HepG2 (cell line): ENCODE data around the gene CUEDC2. TPM values are rescaled to one million over a fixed set of nuclear protein-coding genes. Genes with fewer than 3 reads are reported as not detected.

Experiments used
- HIVEP1 ChIP-seq: sonication (generic); formaldehyde crosslinking; IDR thresholded peaks from 2 replicates; pipeline ENCODE4 v1.4.0; 2020; ENCODE audit warnings: mild to moderate bottlenecking, missing genetic modification reagents
- KDM4B ChIP-seq: sonication (generic); formaldehyde crosslinking; IDR thresholded peaks from 2 replicates; pipeline ENCODE4 v1.4.0; 2020; ENCODE audit warnings: missing genetic modification reagents
- KLF11 ChIP-seq: IDR thresholded peaks from 2 replicates; pipeline ENCODE4 v1.6.1; 2016; ENCODE audit warnings: missing compliant biosample characterization
- MAF1 ChIP-seq: sonication (generic); formaldehyde crosslinking; IDR thresholded peaks from 2 replicates; pipeline ENCODE4 v1.5.0; 2020; ENCODE audit warnings: missing genetic modification reagents, borderline replicate concordance
- MAZ ChIP-seq, 2 experiments: sonication (generic) in 1 of 2; formaldehyde crosslinking in 1 of 2; IDR thresholded peaks; 2 replicates each; pipeline versions ENCODE4 v1.5.0 to v1.6.1; 2012 to 2020; ENCODE audit warnings: low read depth in 2 of 2, mild to moderate bottlenecking in 2 of 2, borderline replicate concordance in 1 of 2, improper control_type of control experiment in 1 of 2, low read length in 1 of 2, missing genetic modification reagents in 1 of 2, moderate library complexity in 1 of 2
- NFYB ChIP-seq: sonication (generic); formaldehyde crosslinking; IDR thresholded peaks from 2 replicates; pipeline ENCODE4 v1.4.0; 2020; ENCODE audit warnings: missing genetic modification reagents
- NKX3-1 ChIP-seq: sonication (generic); formaldehyde crosslinking; IDR thresholded peaks from 2 replicates; pipeline ENCODE4 v1.5.0; 2020; ENCODE audit warnings: missing genetic modification reagents
- PRPF4 ChIP-seq: fragments of 200-400 bp; formaldehyde crosslinking; IDR thresholded peaks from 2 replicates; pipeline ENCODE4 v1.6.1; 2016; ENCODE audit warnings: low read length, low read depth; ENCODE audit not compliant: poor library complexity, severe bottlenecking
- SIX4 ChIP-seq: sonication (generic); formaldehyde crosslinking; IDR thresholded peaks from 2 replicates; pipeline ENCODE4 v1.4.0; 2020; ENCODE audit warnings: missing genetic modification reagents
- SMYD3 ChIP-seq: sonication (generic); formaldehyde crosslinking; IDR thresholded peaks from 2 replicates; pipeline ENCODE4 v1.8.1; 2023; ENCODE audit warnings: mild to moderate bottlenecking, missing genetic modification reagents
- SP1 ChIP-seq, 2 experiments: fragments of 450-650 bp in 1 of 2; sonication (generic) in 1 of 2; formaldehyde crosslinking in 1 of 2; IDR thresholded peaks; 2 replicates each; pipeline versions ENCODE4 v1.4.0 to v1.6.1; 2016 to 2020; ENCODE audit warnings: missing genetic modification reagents in 1 of 2
- ZMAT3 ChIP-seq: sonication (generic); formaldehyde crosslinking; conservative IDR thresholded peaks from 2 replicates; pipeline ENCODE4 v1.7.0; 2021; ENCODE audit warnings: missing genetic modification reagents
- ZNF12 ChIP-seq: sonication (generic); formaldehyde crosslinking; IDR thresholded peaks from 2 replicates; pipeline ENCODE4 v1.5.0; 2020; ENCODE audit warnings: missing genetic modification reagents
- ZNF264 ChIP-seq: sonication (generic); formaldehyde crosslinking; IDR thresholded peaks from 2 replicates; pipeline ENCODE4 v1.4.0; 2020; ENCODE audit warnings: missing genetic modification reagents
- polyA plus RNA-seq, 8 experiments: library from polyadenylated mRNA; depleted of rRNA in 3 of 8; stranded (reverse) in 7 of 8; unstranded in 1 of 8; fragments of >200 nt; fragmentation: Illumina TruSeq in 4 of 8; extraction: Trizol in 4 of 8; gene quantifications; 2 replicates each; pipeline versions ENCODE4 v1.2.1 to v1.2.3, GENCODE V29; 2011 to 2016; ENCODE audit warnings: low read depth in 4 of 8, missing spikeins in 1 of 8, mixed read lengths in 1 of 8; ENCODE audit not compliant: insufficient read depth in 1 of 8
- total RNA-seq, 5 experiments: library from RNA; depleted of rRNA; stranded (reverse); fragments of >200 nt; fragmentation: Illumina TruSeq; extraction: Trizol; gene quantifications; 2 replicates each; pipeline ENCODE4 v1.2.3, GENCODE V29; 2016; ENCODE audit warnings: low read depth in 1 of 5
- TF ChIP-seq, protein P1 (sequence below): sonication (generic); formaldehyde crosslinking; conservative IDR thresholded peaks from 2 replicates; pipeline ENCODE4 v1.4.0; 2020; ENCODE audit warnings: missing genetic modification reagents
- TF ChIP-seq, protein P2 (sequence below): sonication (generic); formaldehyde crosslinking; IDR thresholded peaks from 2 replicates; pipeline ENCODE4 v1.5.0; 2020; ENCODE audit warnings: mild to moderate bottlenecking, missing genetic modification reagents, moderate library complexity
- TF ChIP-seq, protein P3 (sequence below), 2 experiments: sonication (generic) in 1 of 2; formaldehyde crosslinking in 1 of 2; IDR thresholded peaks; 2 replicates each; pipeline versions ENCODE4 v1.4.0 to v1.6.1; 2016 to 2020; ENCODE audit warnings: borderline replicate concordance in 1 of 2, low read depth in 1 of 2, mild to moderate bottlenecking in 1 of 2, missing genetic modification reagents in 1 of 2
- TF ChIP-seq, protein P4 (sequence below): sonication (generic); formaldehyde crosslinking; IDR thresholded peaks from 2 replicates; pipeline ENCODE4 v1.4.0; 2020; ENCODE audit warnings: mild to moderate bottlenecking, missing genetic modification reagents, borderline replicate concordance

CUEDC2 gene
- total and polyA plus RNA-seq, 2 of the 13 experiments (the other 11 are each of a cell fraction or from before 2014, with no cell fraction given) = 13.1 to 18.4 TPM

DNA sequence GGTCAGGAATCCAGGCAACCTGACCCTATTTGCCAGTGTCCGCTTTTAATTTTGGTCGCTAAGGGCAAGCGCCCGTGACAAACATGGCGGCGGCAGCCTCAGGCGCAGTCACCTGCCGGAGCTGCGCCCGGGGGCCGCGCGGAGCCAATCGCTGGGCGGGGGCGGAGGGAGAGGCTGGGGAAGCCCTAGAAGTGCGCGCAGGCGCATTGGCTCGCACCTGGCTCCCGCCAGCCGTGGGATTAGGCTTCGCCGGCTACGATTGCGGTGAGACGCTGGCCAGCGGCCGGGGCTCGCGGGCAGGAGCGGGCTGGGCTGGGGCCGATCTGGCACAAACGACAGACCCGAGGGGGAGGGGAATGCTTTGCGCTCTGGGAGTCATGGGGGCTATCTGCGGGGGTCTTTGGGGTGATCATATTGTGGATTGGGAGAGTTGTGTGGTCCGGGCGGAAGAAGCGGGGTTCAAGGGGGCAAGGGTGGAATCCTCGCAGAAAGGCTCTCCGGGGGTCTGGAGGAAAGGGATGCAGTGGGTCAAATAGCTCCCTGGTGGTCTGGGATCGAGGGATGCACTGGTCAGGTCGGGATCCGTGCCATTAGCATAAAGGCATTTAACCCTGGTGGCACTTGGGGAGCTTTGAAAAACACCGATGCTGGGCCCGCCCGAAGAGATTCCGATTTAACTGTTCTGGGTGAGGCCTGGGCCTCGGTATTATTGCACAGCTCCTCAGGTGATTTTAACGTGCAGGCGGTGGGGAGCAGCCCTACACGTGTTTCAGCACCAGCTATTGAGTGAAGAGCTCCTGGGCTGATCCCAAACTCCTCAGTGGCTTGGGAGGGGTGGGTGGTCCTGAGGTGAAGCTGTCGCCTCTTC is 29.0 kb upstream of the CUEDC2 start (continued):
- TF ChIP-seq, protein P1, sequence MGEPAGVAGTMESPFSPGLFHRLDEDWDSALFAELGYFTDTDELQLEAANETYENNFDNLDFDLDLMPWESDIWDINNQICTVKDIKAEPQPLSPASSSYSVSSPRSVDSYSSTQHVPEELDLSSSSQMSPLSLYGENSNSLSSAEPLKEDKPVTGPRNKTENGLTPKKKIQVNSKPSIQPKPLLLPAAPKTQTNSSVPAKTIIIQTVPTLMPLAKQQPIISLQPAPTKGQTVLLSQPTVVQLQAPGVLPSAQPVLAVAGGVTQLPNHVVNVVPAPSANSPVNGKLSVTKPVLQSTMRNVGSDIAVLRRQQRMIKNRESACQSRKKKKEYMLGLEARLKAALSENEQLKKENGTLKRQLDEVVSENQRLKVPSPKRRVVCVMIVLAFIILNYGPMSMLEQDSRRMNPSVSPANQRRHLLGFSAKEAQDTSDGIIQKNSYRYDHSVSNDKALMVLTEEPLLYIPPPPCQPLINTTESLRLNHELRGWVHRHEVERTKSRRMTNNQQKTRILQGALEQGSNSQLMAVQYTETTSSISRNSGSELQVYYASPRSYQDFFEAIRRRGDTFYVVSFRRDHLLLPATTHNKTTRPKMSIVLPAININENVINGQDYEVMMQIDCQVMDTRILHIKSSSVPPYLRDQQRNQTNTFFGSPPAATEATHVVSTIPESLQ (CRISPR knock-in tag) = no peak
- no peak for TF ChIP-seq SP1 (IDR thresholded peaks at IDR 0.05)
- peak; percentile 62 for TF ChIP-seq SP1 (CRISPR knock-in tag; IDR thresholded peaks at IDR 0.05)
- TF ChIP-seq ZMAT3 = no peak
- TF ChIP-seq SMYD3 (CRISPR knock-in tag) = peak; percentile 65; the same call in 1 of the 2 replicates
- TF ChIP-seq KDM4B (CRISPR knock-in tag) = no peak
- TF ChIP-seq, protein P2, sequence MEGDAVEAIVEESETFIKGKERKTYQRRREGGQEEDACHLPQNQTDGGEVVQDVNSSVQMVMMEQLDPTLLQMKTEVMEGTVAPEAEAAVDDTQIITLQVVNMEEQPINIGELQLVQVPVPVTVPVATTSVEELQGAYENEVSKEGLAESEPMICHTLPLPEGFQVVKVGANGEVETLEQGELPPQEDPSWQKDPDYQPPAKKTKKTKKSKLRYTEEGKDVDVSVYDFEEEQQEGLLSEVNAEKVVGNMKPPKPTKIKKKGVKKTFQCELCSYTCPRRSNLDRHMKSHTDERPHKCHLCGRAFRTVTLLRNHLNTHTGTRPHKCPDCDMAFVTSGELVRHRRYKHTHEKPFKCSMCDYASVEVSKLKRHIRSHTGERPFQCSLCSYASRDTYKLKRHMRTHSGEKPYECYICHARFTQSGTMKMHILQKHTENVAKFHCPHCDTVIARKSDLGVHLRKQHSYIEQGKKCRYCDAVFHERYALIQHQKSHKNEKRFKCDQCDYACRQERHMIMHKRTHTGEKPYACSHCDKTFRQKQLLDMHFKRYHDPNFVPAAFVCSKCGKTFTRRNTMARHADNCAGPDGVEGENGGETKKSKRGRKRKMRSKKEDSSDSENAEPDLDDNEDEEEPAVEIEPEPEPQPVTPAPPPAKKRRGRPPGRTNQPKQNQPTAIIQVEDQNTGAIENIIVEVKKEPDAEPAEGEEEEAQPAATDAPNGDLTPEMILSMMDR (CRISPR knock-in tag) = no peak
- no peak for TF ChIP-seq PRPF4
- peak; percentile 98 for TF ChIP-seq HIVEP1 (CRISPR knock-in tag)
- no peak for TF ChIP-seq ZNF264 (CRISPR knock-in tag)
- TF ChIP-seq, protein P3, sequence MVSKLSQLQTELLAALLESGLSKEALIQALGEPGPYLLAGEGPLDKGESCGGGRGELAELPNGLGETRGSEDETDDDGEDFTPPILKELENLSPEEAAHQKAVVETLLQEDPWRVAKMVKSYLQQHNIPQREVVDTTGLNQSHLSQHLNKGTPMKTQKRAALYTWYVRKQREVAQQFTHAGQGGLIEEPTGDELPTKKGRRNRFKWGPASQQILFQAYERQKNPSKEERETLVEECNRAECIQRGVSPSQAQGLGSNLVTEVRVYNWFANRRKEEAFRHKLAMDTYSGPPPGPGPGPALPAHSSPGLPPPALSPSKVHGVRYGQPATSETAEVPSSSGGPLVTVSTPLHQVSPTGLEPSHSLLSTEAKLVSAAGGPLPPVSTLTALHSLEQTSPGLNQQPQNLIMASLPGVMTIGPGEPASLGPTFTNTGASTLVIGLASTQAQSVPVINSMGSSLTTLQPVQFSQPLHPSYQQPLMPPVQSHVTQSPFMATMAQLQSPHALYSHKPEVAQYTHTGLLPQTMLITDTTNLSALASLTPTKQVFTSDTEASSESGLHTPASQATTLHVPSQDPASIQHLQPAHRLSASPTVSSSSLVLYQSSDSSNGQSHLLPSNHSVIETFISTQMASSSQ (IDR thresholded peaks at IDR 0.05; ENCODE audit: low read depth) = no peak
- TF ChIP-seq, protein P3 (CRISPR knock-in tag; IDR thresholded peaks at IDR 0.05; ENCODE audit: borderline replicate concordance) = no peak
- TF ChIP-seq MAZ (IDR thresholded peaks at IDR 0.05; ENCODE audit: borderline replicate concordance, low read depth, low read length) = peak; percentile 97
- peak; percentile 95 for TF ChIP-seq MAZ (CRISPR knock-in tag; IDR thresholded peaks at IDR 0.05; ENCODE audit: low read depth)
- TF ChIP-seq NKX3-1 (CRISPR knock-in tag) = no peak
- TF ChIP-seq NFYB (CRISPR knock-in tag) = peak; percentile 88
- TF ChIP-seq SIX4 = no peak
- no peak for TF ChIP-seq ZNF12 (CRISPR knock-in tag)
- no peak for TF ChIP-seq MAF1 (CRISPR knock-in tag)
- TF ChIP-seq, protein P4, sequence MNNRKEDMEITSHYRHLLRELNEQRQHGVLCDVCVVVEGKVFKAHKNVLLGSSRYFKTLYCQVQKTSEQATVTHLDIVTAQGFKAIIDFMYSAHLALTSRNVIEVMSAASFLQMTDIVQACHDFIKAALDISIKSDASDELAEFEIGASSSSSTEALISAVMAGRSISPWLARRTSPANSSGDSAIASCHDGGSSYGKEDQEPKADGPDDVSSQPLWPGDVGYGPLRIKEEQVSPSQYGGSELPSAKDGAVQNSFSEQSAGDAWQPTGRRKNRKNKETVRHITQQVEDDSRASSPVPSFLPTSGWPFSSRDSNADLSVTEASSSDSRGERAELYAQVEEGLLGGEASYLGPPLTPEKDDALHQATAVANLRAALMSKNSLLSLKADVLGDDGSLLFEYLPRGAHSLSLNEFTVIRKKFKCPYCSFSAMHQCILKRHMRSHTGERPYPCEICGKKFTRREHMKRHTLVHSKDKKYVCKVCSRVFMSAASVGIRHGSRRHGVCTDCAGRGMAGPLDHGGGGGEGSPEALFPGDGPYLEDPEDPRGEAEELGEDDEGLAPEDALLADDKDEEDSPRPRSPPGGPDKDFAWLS (CRISPR knock-in tag) = no peak
- TF ChIP-seq KLF11 (CRISPR knock-in tag) = no peak
